Activated effector memory CD4-positive, alpha-beta T cell treated with Interleukin-2 at 50 U/mL for 16 hours (primary cell): ENCODE results near the gene CNN1.
A peak's percentile ranks its signal among the peaks of the same experiment; 100 is the strongest.
"Not testable (repeated sequence)": the region's sequence is repeated elsewhere in the genome, so short reads cannot be mapped to it uniquely, and the experiment has no call there.

Source experiments
- DNase-seq: peaks from one replicate; pipeline ENCODE4 v3.0.0-alpha.2; 2020

Gene CNN1

GRCh38 chr19:11570039-11570462 lies 31.4 kb downstream of the CNN1 start:
- DNase-seq, result no peak

DNA sequence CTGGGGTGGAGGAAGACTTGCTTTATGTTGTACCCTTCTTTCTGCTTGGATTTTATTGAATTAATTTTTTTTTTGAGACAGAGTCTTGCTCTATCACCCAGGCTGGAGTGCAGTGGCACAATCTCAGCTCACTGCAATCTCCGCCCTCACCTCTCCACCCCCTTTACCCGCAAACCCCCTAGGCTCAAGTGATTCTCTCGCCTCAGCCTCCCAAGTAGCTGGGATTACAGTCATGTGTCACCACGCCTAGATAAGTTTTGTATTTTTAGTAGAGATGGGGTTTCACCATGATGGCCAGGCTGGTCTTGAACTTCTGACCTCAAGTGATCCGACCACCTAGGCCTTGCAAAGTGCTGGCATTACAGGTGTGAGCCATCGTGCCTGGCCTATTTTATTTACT lies 34.7 kb downstream of the CNN1 start:
- not testable (repeated sequence) for DNase-seq

GRCh38 chr19:11573763-11574162 lies 35.1 kb downstream of the CNN1 start:
- DNase-seq, result not testable (repeated sequence)

DNA sequence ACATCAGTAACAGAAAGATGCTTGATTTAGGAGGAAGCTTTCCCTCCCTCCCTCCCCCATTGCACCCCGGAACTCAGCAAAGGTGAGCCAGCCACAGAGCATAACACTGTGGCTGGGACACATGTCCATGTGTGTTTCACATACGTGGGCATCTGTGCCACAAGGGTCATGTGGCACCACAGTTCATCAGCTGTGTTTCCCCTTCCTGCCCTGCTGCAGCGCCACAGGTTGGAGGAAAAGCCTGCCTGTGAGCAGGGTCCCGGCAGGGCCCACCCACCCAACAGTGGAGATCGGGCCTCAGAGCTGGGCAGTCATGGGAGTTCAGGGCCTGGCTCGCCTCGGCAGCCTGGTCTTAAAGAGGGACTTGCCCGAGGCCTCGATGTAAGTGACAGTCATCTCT lies 36.0 kb downstream of the CNN1 start:
- no peak for DNase-seq

GRCh38 chr19:11576227-11576626 lies 37.6 kb downstream of the CNN1 start:
- no peak for DNase-seq

GRCh38 chr19:11577451-11578257 lies 39.0 kb downstream of the CNN1 start, which contains the start of gene ACP5:
TSS of gene ACP5 (minus strand) at chr19:11577645. CDS start at chr19:11577317, 328 bp downstream.
- no peak for DNase-seq

- peak; percentile 24 for DNase-seq
Observed at GRCh38 chr19:11578258-11579142, 39.8 kb downstream of the CNN1 start.

- no peak for DNase-seq
Observed at GRCh38 chr19:11580116-11580515, 41.5 kb downstream of the CNN1 start.

DNA sequence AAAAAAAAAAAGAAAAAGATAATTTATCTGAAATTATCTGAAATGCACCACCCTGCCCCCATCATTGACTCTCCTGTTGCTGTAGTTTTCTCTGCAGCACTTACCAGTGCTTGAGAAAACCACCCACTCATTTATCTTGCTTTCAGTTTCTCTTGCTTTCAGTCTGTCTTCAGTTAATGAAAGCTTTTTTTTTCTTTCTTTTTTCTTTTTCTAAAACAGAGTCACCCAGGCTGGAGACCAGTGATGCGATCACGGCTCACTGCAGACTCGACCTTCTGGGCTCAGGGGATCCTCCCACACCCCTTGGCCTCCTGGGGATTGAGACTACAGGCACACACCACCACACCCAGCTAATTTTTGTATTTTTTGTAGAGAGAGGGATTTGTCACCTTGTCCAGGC lies 43.1 kb downstream of the CNN1 start:
- DNase-seq, result no peak

- DNase-seq, result no peak
Observed at GRCh38 chr19:11586331-11586730, 47.7 kb downstream of the CNN1 start.

DNA sequence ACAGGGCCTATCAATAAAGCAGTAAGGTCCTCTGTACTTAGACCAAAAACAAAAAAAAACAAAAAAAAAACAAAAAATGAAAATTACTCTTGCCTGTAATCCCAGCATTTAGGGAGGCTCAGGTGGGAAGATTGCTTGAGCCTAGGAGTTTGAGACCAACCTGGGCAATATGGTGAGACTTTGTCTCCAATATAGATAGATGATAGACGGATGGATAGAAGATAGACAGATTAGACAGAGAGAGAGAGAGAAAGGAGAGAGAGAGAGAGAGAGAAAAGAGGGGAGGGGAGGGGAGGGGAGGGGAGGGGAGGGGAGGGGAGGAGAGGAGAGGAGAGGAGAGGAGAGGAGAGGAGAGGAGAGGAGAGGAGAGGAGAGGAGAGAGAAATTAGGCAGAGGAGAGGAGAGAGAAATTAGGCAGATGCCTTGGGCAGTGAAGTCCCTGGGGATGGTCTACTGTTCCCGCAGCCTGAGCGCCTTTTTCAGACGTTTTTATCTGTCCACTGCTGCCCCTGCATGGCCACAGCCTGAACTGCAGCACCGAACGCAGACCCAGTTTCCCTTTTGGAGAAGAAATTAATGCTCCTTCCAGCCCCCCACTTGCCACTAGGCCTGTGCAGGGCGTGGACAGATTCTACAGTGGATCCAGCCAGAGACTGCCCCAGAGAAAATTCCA lies 48.8 kb downstream of the CNN1 start:
- DNase-seq, result peak; percentile 59

GRCh38 chr19:11587975-11588631 lies 49.5 kb downstream of the CNN1 start:
- no peak for DNase-seq

- no peak for DNase-seq
Observed at GRCh38 chr19:11594084-11594483, 55.4 kb downstream of the CNN1 start.

DNA sequence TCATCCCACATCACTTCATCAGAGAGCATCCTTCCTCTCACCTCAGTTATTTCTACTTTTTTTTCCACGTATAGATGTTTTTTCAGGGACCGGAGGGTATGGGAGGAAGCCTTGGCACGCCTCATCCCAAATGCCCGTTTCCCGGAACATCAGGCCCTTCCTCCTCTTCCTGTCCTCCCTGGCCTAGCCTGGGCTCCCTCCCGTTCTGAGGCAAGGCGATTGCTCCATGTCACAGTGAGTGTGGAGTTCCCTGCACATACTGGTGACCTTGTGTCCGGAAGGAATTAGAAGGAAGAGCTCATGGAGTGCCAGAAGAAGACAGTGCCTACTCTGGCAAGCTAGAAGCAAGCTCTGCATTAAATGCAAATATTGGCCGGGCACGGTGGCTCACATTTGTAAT lies 57.5 kb downstream of the CNN1 start:
- DNase-seq, result no peak

- peak; percentile 94 for DNase-seq
Observed at GRCh38 chr19:11597202-11598102, 58.8 kb downstream of the CNN1 start, which contains the start of gene ZNF627. TSS of gene ZNF627 (plus strand) at chr19:11597483. CDS start at chr19:11597628, 145 bp downstream.

DNA sequence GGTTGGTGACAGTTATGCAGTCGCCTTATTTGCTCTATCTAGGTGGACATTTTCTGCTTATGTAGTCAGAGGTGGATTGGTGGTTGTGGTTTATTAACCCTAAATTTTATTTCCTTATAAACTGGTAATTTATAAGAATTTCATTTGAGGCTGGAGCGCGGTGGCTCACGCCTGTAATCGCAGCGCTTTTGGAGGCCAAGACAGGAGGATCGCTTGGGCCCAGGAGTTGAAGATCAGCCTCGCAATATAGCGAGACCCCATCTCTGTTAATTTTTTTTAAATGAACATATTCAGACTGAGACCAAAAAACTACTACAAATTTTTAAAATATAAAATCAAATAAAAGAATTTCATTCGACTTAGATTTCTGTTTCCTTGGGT lies 59.4 kb downstream of the CNN1 start:
- DNase-seq, result no peak

GRCh38 chr19:11598746-11599145 lies 60.1 kb downstream of the CNN1 start:
- DNase-seq, result no peak

GRCh38 chr19:11599704-11600103 lies 61.1 kb downstream of the CNN1 start:
- not testable (repeated sequence) for DNase-seq
